Erythroblast (primary cell): ENCODE measurements around the gene SLC7A4.

Experiments
- GATA1 ChIP-seq: IDR thresholded peaks from 2 replicates; pipeline ENCODE4 v1.6.1; 2011; ENCODE audit warnings: low read depth, mild to moderate bottlenecking, control low read depth, low read length, moderate library complexity
- POLR2A ChIP-seq: IDR thresholded peaks from 2 replicates; pipeline ENCODE4 v1.6.1; 2011; ENCODE audit warnings: mild to moderate bottlenecking, low read length

DNA sequence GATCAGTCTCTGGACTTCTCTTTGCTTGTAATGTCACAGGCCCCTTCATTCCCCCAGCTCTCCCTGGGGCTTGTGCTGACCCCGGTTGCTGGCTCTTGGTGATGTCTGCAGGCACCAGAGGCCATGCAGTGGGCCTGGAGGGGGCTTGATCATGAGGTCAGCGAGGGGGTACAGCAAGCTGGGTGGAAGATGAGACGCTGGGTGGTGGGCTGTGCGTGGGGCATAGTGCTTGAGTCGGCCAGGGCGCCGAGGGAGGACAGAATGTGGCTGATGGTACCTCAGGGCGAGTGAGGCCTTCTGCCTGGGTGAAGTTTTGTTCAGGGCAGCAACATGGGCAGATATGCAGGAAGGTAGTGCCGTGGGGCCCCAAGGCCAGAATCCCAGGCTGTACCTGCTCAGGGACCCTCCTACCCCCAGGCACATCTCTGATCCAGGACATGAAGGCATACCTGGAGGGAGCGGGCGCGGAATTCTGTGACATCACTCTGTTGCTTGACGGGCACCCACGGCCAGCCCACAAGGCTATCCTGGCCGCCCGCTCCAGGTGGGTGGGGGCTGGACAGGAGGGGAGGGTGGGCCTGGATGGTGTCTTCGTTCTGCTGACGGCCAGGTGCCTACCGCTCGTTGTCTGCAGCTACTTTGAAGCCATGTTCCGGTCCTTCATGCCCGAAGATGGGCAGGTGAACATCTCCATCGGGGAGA lies 36.9 kb downstream of the SLC7A4 start:
- TF ChIP-seq POLR2A (no peak), GATA1 (no peak)
